CD4-positive, alpha-beta T cell treated with Interleukin-2 at 100 ng/mL for 4 hours (primary cell): ENCODE measurements around the gene CARD14.
"Not testable (repeated sequence)": the region's sequence is repeated elsewhere in the genome, so short reads cannot be mapped to it uniquely, and the experiment has no call there.

ENCODE experiments used
- DNase-seq: peaks from one replicate; pipeline ENCODE4 v3.0.0-alpha.2; 2020; ENCODE audit warnings: low spot score

The CARD14 gene

DNA sequence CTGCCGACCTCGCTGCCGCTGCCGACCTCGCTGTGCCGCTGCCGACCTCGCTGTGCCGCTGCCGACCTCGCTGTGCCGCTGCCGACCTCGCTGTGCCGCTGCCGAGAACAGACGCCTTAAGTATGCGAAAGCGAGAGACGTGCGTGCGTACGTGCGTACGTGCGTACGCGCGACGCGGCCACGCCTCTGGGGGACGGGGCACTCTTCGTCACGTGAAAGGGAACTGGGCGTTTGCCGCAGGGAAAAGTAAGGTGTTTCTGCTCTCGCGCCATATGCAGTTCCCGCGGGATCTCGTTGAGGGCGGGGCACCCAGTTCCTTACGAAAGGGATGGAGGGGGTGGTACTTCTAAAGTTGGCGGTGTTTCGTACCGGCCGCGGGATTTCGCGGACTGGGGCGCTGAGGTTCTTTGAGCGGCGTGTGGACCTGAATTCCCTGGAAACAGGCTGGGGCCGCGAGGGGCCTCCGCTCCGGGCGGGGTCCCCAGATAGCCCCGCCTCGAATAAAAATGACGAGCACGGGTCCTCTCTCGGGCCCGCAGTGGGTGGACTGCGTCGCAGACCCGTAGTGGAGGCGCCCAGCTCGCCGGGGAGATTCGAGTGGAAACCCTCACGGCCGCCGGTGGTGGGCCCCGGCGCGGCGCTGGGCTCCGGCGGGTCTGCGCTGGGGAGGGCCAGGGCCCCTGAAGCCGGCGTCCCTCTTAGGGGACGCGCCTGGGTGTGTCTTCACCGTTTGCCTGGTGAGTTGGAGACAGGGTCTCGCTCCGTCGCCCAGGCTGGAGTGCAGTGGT is 22.6 kb upstream of the CARD14 start, which contains the start of gene EIF4A3:
Gene EIF4A3, minus strand, starts transcription at position 94 of the 788 bp plus-strand sequence. CDS start 167 bp downstream, outside the sequence.
- DNase-seq = peak; percentile 97

DNA sequence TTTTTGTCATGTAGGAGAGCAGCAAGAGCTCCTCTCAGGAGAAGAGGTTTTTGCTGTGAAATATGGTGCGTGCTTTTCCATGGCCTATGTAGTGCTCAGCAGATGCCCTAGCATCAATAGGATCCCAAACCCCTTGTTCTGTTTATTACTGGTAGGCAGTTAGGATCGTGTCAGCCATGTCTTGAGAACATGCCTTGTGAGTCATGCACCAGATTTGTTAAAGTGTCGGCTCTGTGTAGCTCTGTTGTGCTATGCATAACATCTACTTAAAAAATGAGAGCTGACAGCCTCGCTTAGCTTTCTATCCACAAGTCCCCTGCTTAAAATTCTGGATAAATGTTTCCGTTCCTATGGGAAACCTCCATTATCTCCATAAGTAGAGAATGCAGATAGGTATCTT is 18.5 kb upstream of the CARD14 start:
- DNase-seq = no peak

DNA sequence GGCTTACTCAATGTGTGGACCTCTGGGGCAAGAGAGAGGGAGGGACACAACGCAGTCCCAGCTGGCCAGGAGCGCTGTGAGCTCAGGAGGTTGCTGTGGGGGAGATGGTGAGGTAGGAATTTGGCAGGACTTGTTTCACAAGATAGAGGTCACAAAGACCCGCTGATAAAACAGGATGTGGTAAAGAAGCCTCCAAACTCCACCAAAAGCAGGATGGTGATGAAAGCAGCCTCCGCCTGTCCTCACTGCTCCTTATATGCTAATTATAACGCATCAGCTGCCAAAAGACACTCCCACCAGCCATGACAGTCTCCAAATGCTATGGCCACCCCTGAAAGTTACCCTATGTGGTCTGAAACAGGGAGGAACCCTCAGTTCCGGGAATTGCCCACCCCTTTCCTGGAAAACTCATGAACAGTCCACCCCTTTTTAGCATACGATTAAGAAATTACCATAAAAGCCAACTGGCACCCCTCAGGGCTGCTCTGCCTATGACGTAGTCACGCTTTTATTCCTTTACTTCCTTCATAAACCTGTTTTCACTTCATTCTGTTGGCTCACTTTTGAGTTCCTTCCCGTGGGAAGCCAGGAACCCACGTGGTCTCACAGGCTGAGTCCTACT is 17.6 kb upstream of the CARD14 start:
- DNase-seq = no peak

DNA sequence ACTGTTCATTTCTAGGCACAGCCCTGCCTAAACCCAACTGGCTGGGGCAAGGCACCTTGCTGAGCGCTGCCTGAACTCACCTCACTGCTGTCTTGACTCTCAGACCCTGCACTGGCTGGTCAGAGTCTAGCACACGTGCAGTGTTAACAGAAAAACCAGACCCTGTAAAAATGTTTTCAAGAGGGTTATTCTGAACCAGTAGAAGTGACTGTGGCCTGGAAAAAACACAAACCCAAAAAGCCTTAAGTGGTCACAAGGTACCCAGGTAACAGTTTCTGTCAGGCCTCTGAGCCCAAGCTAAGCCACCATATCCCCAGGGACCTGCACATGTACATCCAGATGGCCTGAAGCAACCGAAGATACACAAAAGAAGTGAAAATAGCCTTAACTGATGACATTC is 16.8 kb upstream of the CARD14 start:
- DNase-seq = no peak

DNA sequence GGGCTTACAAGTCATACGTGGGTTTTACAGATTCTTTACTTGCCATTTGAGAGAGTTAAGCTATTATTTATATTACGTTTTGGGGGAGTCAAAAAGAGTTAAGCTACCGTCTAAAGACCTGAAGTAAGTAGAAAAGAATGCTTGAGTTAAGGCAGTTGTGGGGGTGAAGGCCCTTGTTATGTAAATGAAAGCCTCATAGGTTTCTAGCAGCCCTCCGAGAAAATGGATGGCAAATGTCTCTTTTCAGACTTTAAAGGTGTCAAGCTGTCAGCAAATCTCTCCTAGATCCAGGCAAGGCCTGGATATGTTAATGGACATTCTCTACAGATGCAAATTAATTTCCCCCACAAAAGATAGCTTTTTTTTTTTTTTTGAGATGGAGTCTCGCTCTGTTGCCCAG is 15.7 kb upstream of the CARD14 start:
- no peak for DNase-seq

DNA sequence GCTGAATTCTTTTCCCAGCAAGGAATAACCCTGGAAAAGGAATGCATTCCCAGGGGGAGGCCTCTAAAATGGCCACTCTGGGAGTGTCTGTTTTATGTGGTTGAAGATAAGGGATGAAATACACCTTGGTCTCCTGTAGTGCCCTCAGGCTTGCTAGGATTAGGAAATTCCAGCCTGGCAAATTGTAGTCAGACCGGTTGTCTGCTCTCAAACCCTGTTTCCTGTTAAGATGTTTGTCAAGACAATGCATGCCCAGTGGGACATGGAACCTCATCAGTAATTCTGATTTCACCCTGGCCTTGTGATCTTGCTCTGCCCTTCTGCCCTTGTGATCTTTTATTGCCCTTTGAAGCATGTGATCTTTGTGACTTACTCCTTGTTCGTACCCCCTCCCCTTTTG is 14.2 kb upstream of the CARD14 start:
- not testable (repeated sequence) for DNase-seq

DNA sequence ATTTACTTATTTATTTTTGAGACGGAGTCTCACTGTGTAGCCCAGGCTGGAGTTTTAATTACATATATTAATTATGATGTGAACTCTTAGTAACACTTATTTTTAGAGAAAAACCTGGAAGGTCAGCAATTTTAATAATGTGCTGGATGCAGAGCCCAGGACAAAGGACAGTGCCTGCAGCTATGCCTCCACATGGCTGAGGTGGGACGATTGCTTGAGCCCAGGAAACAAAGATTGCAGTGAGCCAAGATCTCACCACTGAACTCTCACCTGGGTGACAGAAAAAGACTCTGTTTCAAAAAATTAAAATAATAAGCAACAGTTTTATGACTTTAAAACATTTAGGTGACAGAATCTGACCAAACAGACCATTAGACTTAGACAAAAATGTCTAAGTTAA is 11.0 kb upstream of the CARD14 start:
- no peak for DNase-seq

DNA sequence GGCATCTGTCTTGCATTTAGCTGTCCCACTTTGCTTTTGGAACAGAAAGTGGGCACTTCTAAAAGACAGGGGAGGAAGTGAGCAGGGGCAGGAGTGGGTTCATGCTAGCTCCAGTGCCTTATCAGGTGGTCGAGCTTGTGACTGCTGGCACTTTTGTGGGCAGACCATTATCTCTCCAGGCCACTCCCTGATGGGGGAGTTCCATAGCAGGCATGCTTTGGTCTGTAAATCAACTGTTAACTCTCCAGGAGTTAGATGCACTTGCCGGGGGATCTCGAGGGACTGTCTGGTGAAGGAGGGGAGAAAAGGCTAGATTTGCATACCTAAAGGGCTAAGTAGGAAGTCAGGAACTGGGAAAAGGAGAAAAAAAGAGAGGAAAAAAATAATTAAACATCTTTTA is 9.3 kb upstream of the CARD14 start:
- no peak for DNase-seq

DNA sequence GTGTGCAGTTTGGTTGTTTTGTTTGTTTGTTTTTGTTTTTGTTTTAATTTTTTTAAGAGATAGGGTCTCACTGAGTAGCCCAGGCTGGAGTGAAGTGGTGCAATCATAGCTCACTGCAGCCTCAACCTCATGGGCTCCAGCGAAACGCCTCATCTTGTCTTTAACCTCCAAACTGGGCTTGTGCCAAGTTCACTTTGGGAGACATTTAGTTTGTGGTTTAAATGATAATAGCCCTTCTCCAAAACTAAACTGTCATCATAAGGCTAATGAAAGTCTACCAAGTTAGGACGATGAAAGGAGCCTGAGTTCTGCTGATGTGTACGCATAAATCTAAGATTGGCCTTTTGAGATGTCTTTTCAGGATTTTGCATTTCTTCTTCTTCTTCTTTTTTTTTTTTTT is 6.5 kb upstream of the CARD14 start:
- DNase-seq = no peak

DNA sequence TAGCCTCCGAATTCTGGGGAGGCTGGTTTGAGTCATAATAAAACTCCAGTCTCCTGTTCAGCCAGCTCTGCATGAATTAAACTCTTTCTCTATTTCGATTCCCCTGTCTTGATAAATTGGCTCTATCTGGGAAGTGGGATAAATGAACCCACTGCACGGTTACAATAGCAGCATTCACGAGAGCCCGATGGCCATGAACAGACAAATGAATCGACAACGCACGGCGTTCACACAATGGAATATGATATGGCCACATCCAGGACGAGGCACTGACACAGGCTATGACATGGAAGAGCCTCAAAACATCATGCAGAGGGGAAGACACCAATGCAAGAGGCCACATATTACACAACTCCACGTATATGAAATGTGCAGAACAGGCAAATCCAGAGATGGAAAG is 5.6 kb upstream of the CARD14 start:
- DNase-seq = no peak

DNA sequence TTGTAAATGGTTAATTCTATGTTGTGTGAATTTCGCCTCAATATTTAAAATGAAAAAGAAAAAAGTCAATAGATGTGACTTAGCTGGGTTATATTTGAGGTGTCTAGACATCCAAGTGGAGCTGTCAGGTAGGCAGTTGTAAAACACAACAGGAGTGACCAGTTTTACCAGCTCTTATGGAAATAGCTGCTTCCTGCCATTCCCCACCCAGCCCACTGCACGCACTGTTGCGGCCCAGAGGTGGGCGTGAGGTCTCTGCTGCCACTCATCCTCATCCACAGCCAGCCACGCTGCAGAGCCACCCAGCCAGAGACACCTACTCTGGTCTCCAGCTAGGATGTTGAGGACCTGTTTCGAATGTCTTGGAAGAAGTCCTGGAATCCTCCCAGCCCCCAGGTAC is 3.4 kb upstream of the CARD14 start:
- DNase-seq = no peak

DNA sequence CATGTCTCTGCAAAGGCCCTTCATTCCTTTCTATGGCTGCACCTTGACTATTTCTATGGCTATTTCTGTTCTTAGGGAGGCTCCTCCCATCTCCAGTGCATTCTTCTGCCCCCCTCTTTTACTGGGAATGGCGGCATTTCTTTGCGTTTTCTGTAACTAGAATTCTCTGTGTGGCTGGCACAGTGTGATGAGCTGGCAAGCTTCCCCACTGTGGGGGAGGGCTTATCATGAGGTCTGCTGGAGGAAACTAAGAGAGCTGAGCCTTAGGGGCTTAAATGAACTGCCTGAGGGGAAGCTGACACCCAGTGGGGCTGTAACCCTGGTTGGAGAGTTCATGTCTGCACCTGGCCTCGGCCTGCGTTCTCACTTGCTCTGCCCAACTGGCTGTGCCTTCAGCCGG is 1.5 kb upstream of the CARD14 start:
- DNase-seq = no peak

DNA sequence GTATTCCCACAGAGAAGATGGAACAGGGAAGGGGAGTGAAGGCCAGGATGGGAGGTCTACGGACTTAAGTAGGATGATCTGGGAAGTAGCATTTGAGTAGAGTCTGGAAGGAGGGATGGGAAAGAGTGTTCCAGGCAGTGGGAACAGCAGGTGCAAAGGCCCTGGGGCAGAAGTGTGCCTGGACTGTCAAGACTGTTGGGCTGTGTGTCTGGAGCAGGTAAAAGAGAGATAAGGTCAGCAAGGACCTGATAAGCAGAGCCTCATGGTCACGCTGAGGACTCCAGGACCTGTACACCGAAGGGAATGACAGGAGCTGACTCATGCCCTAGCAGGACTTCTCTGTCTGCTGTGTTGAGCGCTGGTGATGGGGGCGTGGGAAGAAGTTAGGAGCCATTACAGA is 723 bp upstream of the CARD14 start:
- no peak for DNase-seq

DNA sequence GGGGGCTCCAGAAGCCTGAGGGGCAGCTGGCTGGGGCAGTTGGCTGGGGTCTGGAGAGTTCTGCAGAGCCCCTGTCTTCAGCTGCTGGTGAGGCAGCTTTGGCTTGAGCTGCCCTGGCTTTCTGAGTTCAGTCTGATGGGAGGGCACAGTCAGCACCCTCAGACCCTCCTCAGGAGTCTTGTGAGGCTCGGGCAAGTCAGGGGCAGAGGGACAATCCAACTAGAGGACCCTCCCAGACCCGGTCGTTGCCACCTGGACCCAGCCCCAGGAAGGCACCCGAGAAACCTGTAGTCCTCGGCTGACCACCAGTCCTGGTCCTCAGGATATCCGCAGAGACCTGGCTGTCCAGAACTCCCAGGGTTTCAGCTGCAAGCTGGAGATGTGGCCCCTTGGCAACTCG is 1.9 kb downstream of the CARD14 start:
- no peak for DNase-seq

DNA sequence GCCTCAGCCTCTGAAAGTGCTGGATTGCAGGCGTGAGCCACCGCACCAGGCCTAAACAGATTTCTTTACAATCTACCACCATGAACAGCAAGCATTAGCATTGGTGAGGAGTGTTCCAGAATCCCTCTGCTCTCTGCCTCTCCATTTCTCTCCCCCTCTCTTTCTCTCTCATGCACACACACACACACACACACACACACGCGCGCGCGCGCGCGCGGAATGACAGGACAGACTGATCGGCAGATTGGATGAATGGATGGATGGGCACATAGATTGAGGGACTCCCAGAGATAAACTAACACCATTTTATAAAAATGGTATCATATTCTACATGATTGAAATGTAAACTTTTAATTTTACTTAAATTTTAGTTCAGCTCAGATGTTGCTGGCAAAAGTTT is 3.3 kb downstream of the CARD14 start:
- no peak for DNase-seq

DNA sequence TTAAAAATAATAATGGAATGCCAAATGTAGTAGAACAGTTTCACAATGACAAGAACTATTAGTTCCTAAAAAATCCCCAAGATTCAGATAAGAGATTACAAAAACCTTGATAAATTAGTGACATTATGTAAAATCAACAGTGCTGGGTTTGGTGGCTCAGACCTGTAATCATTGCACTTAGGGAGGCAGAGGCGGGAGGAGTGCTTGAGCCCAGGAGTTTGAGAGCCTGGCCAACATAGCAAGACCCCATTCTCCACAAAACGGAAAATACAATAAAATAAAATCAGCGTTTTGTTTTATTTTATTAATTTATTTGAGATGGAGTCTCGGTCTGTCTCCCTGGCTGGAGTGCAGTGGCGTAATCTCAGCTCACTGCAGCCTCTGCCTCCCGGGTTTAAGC is 4.1 kb downstream of the CARD14 start:
- no peak for DNase-seq

DNA sequence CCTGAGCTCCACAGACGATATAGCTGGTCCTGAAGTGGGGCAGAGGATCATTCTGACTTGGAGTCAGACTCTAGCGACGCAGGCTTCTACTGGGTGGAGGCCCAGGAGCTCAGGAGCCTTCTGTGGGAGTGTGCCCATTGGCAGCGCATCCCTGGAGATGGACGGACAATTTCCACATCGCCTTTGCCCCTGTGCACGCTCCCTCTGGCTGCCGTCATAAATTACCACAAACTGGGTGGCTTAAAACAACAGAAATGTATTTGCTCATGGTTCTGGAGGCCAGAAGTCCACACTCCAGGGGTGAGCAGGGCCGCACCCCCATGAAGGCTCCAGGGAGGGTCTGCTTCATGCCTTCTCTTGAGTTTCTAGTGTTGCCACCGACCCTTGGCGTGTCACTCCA is 6.9 kb downstream of the CARD14 start:
- DNase-seq = no peak

DNA sequence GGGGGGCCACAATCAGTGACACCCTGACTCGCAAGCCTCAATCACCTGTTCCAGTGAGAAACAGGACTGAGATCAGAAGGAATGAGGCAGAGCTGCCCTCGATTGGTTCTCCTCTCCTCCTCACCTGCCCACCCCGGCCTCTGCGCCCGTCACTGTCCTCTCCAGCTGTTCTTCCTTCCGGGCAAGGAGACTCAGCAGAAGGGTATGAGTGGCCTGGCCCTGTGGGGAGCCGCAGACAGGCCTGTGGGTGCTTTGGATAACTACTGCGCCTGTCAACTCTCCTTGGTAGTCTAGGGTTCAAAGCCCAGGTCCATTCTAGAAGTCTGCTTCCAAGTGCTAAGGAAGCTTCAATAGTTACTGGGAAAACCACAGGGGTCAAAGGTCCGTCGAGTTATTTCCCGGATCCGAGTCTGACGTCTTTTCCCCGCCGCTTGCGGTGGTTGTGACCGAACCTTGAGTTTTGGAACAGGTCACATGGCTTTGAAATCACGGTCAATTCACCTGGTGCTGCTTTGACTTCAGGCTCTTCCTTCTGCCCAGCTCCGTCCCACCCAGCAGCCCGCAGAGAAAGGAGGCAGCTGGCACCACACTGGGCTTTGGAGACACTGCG is 8.3 kb downstream of the CARD14 start:
- DNase-seq = no peak

DNA sequence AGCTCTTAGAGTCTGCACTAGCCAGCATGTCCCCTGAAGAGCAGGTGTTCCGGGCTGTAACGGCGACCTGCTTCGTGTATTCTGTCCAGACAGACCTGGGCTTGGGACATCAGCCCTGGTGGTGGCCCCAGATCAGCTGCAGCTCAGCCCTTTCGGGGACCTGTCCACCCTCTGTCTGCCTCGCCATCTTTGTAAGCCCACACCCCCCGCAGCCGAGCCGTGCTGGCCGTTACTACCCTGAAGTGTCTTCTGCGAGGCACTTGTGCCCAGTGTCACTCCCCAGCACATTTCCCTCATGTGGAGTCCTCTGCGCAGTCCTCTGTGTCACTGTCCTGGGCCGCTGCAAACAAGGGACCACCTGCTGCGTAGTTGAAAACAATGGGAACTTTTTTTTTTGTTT is 10.4 kb downstream of the CARD14 start:
- no peak for DNase-seq

DNA sequence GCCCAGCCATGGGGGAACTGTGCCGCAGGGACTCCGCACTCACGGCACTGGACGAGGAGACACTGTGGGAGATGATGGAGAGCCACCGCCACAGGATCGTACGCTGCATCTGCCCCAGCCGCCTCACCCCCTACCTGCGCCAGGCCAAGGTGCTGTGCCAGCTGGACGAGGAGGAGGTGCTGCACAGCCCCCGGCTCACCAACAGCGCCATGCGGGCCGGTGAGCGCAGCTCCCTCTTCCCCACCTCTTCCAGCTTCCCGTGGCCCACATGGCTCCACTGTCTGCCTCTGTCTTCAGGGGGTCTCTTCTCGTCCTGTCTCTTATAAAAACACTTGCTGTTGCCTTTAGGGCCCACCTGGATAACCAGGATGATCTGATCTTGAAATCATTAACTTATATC is 11.6 kb downstream of the CARD14 start:
- DNase-seq = no peak

DNA sequence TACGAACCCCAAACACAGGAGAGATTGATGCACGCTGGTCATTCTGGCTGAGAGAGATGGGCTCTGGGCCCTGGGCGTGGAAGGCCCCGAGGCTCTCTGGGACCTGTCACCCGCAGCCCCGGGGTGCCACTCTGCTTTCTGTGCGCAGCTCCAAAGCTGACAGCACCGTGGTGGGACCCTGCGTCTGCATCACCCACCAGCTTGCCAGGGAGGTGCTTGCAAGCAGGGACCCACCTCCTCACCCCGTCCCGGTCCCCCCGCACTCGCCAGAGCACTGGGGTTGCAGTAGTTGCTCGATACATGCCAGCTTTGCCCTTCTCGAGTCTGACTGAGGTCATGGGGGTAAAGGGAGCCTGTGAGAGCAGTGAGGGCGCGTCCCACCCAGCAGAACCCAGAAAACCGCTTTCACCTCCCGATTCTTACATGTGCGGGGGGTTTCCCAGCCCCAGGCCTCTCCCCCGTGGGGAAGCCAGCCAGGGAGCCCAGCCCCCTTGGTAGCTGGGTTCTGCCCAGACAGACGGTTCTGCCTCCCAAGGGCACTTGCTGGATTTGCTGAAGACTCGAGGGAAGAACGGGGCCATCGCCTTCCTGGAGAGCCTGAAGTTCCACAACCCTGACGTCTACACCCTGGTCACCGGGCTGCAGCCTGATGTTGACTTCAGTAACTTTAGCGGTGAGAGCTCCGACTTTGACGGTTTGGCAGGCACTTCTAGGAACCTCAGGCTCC is 12.5 kb downstream of the CARD14 start:
- no peak for DNase-seq

DNA sequence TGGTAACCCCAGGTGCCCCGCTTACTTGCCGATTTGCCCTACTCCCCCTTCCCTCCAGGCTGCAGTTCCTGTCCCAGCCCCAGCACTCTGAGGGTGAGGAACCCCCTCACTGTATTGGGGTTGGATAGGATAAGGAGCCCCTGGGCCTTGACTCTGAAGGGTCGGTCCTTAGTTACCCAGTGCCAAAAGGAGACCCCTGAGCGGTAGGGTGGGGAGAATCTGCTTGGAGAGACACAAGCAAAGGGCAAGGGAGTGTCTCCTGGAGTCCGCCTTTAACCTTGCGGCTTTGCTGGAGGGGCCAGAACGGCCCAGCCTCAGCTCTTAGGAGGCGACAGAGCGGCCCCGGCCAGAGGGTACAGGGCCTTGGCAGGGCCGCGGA is 13.0 kb downstream of the CARD14 start:
- no peak for DNase-seq
